ENCODE results near the gene ADAMTSL4.

Gene ADAMTSL4

DNA sequence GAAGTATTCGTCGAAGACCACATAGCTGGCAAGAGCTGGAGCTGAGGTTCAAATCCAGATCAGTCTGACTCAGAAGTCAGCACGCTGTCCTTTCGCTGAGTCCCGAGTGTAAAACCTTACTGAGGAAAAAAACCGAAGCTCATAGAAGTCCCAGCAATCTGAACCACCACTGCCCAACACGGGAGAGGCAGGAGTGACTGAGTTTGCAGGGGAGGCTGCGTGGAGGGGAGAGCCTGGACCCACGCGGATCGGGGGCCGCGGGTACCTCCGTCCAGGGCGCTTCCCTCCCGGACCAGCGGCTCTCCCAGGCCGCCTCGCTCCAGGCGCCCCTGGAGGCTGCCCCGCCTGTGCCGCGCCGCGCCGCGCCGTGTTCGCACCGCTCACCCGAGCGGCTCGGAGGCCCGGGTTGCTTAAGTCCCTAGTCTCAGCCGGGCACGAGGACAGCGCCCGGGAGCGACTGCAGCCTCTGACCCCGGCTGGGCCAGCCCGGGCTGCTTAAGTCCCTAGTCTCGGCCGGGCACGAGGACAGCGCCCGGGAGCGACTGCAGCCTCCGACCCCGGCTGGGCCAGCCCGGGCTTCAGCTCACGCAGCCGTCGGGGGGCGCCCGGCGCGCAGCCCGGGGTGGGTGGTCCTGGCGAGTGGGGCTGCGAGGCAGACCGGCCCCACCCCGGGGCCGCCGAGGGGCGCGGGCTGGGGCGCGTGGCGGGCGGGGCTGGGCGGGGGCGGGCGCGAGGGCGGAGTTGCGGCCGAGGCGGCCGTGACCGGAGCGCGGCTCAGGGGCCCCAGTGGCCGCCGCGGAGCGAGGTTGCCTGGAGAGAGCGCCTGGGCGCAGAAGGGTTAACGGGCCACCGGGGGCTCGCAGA is at the start of gene ADAMTSL4:
ADAMTSL4 (plus strand) TSS at position 777 of the 864 bp plus-strand sequence. CDS start 2,881 bp downstream, outside the sequence.
- DNase-seq = peak; percentile 82

DNA sequence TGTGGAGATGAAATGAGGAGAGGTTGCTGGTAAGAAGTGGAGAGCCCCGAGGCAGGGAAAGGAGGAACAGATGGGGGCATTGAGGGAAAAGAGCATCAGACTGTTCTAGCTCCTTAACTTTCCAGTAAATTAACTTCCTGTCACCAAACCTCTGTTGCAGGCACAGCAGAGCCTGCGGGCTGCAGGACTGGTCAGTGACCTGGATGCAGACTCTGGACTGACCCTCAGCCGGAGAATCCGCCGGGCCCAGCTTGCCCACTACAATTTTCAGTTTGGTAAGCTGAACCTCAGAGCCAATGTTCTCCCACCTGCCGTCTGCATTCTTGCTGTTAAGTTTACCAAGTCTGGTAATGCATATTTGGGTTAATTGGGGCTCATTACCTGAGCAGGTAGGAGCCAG is 43.8 kb upstream of the ADAMTSL4 start:
- DNase-seq = no peak

DNA sequence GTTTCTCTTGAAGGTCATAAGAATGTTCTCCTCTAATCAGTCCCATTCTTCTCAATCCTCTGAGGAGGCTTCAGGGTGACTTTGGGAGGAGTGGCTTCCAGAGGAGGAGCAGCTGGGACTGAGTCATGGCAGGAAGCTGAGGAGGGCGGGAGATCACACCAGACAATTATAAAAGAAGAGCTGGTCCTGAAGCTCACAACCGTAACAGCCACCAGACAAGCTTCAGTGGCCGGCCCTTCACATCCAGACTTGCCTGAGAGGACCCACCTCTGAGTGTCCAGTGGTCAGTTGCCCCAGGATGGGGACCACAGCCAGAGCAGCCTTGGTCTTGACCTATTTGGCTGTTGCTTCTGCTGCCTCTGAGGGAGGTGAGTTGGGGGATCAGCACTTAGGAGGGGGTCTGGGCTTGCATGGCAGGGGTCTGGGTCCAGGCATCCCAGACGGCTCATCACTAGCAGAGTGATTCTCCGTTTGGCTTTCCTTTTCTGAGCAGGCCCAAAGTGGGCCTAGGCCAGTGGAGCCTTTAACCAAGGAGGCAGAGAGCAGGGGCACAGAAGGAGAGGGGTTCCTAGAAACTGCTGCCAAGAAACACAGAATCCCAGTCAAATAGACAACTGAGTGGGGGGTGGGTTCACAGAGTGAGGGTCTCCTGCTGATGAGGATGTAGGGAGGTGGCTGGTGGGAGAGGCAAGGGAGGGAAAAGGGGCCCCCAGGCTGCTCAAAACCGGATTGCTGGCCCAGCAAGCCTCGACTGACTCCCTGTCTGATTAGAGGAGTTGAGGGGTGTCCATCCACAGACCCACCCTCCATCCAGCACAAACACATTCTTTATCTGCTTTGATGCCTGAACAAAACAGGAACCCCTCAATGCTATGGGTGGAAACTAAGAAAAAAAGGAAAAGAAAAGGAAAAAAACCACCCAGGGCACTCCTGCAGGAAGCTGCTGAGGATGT is 41.0 kb upstream of the ADAMTSL4 start, which contains the start of gene ECM1:
ECM1 (plus strand) TSS at position 198 of the 953 bp plus-strand sequence; CDS start at position 299, 101 bp downstream.
- peak; percentile 91 for DNase-seq

DNA sequence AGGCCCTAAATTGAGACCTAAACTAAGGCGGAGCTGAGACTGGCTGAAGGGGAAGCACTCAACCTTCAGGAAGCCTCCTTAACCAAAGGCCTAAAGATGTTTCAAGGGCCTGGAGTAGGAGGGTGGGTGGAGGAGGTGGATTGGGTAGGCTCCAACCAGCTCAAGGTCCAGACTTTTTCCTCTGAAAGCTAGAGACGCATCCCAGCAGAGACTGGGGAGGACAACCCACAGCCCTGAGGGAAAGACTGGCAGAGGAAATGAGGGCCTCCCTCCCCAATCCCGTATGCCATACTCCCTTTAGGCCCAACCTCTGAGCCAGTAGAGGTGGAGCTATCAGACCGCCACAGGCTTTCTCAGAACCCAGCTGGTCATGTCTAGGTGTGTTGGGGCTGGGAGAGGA is 40.2 kb upstream of the ADAMTSL4 start:
- no peak for DNase-seq

DNA sequence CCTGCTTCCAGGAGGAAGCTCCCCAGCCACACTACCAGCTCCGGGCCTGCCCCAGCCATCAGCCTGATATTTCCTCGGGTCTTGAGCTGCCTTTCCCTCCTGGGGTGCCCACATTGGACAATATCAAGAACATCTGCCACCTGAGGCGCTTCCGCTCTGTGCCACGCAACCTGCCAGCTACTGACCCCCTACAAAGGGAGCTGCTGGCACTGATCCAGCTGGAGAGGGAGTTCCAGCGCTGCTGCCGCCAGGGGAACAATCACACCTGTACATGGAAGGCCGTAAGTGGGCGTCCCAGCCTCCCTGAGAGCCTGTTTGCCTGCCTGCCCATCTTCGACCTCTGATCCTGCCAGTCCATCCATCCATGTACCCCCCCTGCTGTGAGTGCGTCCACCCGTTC is 37.7 kb upstream of the ADAMTSL4 start:
- DNase-seq = no peak

DNA sequence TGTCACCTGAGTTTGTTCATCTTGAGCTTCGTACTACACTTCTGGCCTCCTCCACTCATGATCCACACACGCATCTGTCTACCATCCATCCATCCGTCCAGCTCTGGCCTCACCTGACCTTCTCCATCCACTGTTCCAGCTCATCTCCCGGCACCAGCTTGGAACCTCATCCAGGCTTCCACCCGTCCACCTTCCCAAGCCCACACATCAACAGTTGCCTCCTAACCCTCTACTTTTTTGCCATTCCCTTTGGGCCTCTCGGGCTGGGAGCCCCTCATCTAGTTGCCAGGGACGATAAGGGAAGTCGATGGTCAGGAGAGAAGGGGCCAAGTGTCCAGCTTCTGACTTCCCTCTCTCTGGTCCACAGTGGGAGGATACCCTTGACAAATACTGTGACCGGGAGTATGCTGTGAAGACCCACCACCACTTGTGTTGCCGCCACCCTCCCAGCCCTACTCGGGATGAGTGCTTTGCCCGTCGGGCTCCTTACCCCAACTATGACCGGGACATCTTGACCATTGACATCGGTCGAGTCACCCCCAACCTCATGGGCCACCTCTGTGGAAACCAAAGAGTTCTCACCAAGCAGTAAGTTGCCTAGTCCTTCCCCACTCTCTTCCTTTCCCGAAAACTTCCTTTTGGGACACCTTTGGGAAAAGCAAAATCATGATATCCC is 37.1 kb upstream of the ADAMTSL4 start:
- no peak for DNase-seq

DNA sequence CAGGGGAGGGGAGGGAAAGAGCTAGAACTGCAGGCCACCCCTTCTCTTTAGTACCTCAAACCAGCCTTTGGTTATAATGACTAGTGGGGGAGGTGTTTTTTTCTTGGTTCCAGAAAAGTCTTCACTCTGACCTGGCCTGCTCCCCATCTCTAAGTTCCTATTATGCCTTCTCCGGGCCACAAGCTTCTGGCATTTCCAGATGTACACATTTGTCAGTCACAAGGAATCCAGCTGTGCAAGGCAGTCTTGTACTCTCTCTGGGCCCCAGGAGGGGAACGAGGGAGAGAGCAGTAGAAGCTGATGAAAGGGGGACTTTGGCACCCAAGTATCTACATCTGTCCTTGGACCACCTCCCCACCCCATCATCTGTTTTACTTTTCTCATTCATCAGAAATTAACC is 36.4 kb upstream of the ADAMTSL4 start:
- DNase-seq = no peak

DNA sequence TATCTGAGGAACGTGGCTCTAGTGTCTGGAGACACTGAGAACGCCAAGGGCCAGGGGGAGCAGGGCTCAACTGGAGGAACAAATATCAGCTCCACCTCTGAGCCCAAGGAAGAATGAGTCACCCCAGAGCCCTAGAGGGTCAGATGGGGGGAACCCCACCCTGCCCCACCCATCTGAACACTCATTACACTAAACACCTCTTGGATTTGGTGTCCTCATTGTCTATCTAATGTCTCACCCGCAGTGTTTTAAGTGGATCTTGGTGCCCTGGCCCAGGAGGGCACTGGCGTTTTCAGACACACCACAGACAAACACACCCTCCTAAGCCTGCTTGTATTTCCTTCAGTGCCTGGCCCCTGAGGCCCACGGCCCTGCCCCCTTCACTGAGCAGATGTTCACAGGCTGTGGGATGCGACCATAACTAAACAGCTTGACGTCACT is 35.8 kb upstream of the ADAMTSL4 start:
- no peak for DNase-seq

DNA sequence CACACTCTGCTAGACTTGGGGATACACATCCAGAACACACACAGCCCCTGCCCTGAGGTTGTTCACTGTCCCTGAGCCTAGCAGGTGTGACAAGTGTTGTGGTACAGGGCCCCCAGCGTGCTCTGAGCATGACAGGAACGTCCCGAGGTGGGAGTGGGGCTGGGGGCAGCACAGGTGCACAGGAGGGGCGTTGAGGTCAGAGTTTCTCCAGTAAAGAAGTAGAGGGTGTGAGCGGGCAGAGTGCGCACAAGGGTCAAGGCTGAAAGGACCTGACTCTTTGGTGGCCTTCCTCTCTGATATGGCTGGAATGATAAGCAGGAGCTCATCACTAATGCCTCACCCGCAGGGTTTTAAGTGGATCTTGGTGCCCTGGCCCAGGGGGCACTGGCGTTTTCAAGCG is 34.9 kb upstream of the ADAMTSL4 start:
- no peak for DNase-seq

DNA sequence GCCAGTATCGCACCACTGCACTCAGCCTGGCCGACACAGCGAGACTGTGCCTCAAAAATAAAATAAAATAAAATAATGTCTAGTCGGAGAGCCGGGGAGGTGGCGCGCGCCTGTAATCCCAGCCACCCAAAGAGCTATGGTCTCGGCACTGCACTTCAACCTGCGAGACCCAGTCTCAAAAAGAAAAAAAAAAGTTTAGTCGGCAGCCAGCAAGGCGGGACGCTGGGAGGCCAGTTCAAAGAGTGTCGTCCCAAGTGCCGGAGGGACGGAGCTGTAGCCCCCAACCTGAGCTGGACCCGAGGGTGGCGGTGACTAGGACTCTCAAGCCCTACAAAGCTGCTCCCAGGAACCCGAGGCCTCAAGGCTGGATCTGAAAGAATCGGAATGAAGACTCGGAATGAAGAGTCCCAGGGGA is 34.3 kb upstream of the ADAMTSL4 start:
- DNase-seq = no peak

DNA sequence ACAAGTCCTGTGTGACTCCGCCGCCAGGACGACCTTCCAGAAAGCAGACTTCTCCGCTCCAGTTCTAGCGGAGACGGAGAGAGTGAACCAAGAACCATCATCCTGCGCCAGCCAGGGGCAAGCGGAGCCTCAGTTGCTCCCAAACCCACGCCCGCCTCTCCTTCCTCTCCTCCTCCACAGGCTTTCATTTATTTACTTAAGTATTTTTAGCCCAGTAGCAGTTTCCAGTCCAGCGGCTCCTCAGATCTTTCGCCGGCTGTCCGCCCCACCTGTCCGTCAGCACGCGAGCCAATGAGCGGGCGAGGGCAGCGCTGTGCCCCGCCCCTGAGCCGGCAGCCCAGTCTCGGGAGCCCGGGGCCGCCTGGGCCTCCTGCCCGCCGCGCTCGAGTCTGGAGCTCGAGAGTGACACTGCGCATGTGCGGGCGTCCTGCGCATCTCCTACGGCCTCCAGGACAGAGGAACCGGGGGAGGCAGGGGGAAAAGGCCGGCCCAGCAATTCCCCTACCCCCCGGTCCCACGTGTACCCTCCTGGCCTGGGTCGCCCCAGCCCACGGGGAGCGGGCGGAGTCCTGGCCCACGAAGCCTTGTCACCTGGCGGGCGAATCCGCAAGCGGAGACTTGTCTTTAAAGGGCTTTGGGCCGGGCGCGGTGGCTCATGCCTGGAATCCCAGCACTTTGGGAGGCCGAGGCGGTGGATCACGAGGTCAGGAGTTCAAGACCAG is 33.7 kb upstream of the ADAMTSL4 start, which contains the start of gene FALEC:
FALEC (plus strand) TSS at position 425 of the 722 bp plus-strand sequence.
- peak; percentile 96 for DNase-seq

DNA sequence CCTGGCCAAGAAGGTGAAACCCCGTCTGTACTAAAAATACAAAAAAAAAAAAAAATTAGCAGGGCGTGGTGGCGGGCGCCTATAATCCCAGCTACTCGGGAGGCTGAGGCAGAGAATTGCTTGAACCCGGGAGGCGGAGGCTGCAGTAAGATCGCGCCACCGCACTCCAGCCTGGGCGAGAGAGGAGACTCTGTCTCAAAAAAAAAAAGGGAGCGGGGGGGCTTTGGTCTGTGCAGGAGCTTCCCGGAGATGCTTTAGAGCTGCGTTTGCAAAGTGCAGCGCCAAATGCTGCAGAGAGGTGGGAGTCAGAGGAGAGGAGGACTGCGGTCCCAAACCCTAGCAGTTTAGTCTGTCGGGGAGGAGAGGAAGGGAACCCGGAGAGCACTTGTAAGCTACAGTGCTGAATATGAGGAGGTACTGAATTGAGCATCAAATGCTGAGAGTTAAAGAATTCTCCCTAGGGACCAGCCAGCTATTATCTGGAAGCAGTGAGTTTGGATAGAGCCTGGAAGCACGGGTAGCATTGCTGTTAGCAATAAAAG is 33.1 kb upstream of the ADAMTSL4 start:
- no peak for DNase-seq

DNA sequence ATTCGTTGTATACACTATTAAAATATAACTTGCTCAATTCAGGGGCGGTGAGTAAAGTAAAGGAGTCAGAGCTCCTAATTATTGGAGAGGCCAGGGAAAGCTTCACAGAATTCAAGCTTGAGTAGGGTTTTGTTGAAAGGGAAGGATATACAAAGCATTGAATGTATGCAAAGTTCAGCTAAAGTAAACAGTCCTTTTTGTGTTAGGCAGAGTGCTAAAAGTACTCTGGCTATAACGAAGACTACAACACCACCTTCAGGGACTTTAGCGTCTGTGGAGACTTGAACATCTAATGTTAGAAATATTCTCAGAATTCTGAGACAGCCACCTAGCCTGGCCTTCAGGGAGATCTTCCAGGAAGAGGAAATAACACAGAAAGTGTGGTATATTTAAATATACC is 32.6 kb upstream of the ADAMTSL4 start:
- DNase-seq = no peak

DNA sequence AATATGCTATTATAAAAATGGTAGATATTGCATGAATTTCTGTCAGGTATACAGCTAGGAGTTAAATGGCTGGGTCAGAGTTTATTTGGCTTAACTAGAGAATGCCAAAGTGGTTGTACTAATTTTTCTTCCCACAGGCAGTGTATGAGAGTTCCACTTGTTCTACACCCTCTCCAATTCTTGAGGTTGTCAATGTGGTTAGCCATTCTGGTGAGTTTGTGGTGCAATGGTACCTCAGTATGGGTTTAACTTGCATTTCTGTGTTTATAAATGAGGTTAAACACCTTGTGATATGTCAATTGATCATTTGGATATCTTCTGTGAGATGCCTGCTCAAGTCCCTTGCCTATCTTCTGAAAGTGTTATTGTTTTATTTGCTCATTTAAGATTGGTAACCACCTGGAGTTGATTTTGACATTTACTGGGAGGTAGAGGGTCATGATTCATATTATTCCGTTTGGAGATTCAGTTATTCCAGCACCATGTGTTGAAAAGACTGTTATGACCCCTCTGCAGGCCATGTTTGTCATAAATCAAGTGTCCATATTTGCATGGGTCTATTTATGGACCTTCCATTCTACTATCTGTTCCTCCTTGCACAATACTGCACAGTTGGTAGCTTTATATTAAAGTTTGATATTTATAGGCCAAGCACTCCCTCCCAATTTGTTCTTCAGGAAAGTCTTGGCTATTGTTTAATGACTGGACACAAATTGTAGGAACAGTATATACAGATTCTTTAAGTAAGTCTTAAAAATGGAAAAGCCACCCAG is 27.8 kb upstream of the ADAMTSL4 start:
- no peak for DNase-seq

DNA sequence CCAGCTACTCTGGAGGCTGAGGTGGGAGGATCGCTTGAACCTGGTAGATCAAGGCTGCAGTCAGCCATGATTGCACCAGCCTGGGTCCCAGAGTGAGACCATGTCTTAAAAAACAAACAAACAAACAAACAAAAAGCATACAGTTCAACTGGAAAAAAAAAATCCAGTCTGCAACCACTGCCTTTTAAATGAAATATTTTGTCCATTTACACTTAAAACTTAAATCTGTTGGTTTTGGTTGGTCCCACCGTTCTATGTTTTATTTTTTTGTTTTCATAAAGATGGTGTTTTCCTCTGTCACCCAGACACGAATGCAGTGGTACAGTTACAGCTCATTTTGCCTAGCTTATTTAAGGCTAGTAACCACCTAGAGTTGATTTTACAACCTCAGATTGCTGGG is 23.9 kb upstream of the ADAMTSL4 start:
- DNase-seq = no peak

DNA sequence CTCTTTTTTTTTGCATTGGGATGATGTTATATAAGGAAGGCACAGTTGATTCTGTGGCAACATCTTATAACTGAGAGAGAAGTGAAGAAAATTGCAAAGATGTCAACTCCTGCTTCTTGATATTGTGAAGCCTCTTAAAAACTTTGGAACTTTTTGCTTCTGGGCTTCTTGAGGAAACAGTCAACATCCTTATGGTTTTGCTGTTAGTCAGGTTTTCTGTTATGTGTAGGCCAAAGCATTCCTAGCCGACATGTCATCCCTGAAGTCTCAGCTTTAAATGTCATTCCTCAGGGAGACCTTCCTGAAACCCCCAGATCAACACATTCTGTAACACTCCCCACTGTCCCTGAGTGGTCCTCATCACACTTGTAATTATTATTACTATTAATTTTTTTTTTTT is 21.0 kb upstream of the ADAMTSL4 start:
- DNase-seq = peak; percentile 77

DNA sequence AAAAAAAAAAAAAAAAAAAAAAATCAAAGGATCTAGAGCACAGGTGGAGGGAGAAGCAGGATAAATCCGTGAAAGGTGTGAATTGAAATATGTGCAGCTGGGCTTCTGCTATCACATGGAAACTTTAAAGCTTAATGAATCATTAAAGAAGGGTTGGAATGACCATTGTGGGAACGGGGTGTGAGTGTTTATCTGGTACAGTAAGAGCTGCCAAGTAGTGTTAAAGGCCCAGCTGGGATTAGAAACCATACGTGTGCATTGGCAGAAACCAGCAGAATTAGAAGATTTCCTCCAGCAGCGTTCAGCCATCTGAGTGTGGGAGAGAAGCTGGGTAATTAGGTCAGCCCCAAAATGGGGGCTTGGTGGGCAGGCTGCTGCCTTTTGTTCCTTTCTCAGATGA is 20.2 kb upstream of the ADAMTSL4 start:
- DNase-seq = peak; percentile 57

DNA sequence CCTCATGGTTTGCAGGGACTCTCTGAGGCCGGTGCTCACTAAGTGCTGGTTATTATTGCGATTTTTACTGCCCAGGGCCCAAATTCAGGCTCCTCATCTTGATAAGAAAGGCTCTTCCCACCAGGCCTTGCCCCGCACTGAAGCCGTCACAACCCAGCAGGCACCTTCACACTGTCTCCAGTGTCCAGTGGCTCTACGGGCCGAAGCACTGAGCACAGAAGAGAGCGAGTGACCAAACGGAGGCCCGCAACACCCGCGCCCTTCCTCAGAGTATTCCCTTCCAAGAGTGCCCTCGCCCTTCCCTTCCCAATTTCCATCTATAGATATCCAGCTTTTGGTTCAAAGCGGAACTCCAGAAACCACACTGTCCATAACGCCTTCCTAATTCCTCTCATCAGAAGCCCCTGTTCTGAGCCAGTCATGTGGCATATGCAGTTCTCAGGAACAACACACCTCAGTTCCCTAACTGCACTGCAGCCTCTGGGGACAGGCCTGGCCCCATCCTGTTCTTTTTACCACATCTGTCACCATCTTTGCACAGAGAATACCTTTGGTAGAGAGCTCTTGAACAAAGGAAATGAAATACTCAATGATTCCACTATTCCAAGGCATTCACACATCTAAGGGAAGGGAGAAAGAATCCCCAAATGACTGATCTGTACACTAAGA is 18.6 kb upstream of the ADAMTSL4 start:
- no peak for DNase-seq

DNA sequence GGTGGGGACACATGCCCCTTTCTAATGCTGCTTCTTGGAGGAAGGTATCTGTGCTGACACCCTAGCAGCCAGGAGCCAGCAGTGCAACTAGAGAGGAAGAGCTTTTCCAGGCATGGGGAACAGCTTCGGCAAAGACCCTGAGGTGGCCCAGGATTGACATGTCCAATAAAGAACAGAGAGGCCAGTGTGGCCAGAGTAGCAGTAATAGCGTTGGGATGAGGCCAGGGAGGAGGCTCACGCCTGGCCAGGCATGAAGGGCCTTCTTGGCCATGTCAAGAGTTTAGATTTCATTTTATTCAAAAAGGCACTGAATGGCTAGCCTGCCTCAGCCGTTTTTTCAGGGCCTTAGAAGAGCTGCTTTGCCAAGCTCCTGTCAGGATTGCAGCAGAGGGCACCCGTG is 16.3 kb upstream of the ADAMTSL4 start:
- DNase-seq = no peak

DNA sequence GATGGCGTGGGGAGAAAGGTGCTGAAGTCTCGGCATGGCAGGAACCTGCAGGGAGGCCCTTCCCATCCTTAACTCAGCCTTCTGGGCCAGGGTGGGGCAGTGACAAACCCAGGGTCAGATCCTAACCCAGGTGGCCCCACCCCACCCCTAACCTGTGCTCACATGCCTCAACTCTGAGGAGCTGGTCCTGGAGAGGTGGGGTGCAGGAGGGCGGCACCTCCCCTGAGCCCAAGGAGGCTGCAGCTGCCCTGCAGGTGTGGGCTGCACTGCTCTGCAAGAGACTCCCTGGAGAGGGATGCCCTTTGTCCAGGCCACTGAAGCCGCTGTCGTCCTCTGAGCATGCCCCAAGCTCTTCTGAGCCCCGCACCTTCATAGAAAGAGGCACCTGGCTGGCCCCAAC is 15.2 kb upstream of the ADAMTSL4 start:
- no peak for DNase-seq
